ENCODE measurements around the gene KLRF1. TPM values are rescaled to one million over a fixed set of nuclear protein-coding genes. Genes with fewer than 3 reads are reported as not detected.
A peak's percentile ranks its signal among the peaks of the same experiment; 100 is the strongest.

The KLRF1 gene
- total RNA-seq, 4 donors from 2014 or later = 0.27 TPM; not detected in 3

DNA sequence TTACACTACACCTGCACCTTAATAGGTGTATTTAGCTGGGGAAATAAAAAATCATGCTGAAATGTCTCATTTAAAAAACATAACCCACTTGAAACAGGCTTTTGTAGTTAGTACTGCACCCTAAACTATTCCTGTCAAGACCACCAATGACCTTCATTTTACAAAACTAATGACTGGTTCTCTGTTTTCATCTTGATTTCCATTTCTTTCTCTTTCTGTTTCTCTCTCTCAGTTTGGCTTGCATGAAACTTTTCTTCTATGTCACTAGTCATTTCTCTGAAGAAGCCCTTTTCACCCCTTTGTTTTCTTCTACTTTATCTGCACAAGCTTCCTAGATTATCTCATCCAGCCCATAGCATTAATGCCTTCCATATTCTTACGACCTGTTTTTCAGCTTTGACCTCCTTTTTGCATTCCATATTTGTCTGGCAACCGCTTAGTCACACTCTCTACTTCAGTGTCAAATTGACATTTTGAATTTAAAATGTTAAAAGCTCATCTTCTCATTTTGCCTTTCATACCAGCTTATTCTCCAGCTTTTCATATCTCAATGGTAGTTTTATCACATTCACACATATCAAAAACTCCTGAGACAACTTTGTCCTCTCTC lies 32.7 kb upstream of the KLRF1 start:
- TF ChIP-seq POLR2A (IDR thresholded peaks at IDR 0.05) = no peak
- intact Hi-C loops (cut with DNase I; ENCODE audit: low total_unique reads) = loop anchor here (5.0 kb wide), 1 partner anchor 42 kb away; no protein-coding TSS in a partner anchor
- H3K4me3 ChIP-seq (ENCODE audit: low read depth, poor library complexity, severe bottlenecking) = no peak overlapping the region
- no peak for DNase-seq (ENCODE audit: low spot score in 2 of 2)
- 60 to 69% methylated on average over 2 of the region's 2 CpGs for WGBS, 2 donors

DNA sequence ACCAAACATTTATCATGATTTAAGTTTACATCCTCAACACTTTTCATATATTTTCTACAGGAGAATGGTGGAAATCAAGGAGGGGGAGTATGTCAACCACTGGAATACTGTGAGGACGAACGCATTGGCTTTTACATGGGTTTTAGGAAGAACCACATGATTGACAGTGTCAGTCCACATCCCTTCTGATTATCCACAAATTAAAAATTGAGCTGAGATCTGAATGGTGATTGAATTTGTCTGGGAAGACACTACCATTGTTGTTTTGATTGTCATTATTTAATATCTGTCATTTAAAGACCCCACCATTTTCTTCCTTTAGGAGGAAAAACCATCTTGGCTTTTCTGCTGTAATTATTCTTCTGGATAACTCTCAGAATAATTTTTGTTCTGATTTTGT lies 31.3 kb upstream of the KLRF1 start:
- intact Hi-C loops (cut with DNase I; ENCODE audit: low total_unique reads) = no loop called here
- no peak for TF ChIP-seq CTCF (IDR thresholded peaks at IDR 0.05)
- no peak for TF ChIP-seq POLR2A (IDR thresholded peaks at IDR 0.05)
- WGBS, 2 donors = 86 to 92% methylated on average over 2 of the region's 2 CpGs
- no peak overlapping the region for H3K4me3 ChIP-seq (ENCODE audit: low read depth, poor library complexity, severe bottlenecking)
- DNase-seq (ENCODE audit: low spot score in 2 of 2) = no peak

DNA sequence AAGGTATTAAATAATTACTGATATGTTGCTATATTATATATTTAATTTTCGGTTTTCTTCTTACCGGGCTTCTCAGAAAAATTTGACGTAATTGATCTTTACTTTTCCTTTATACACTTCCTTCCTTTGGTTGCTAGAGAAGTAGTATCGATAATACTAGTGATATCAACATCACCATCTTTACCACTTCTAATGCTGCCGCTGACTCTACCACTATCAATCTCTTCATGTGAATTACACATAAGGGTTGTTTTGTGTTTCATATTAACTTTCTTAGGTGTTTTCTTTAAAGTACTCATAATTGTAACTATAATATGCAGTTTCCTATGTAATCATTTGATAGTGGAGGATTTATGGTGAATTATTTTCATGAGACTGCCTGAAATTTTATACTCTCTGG lies 30.9 kb upstream of the KLRF1 start:
- TF ChIP-seq CTCF (IDR thresholded peaks at IDR 0.05) (no peak), POLR2A (IDR thresholded peaks at IDR 0.05) (no peak)
- intact Hi-C loops (cut with DNase I; ENCODE audit: low total_unique reads) = no loop called here
- WGBS, 2 donors = 89 to 92% methylated on average over 5 of the region's 5 CpGs

DNA sequence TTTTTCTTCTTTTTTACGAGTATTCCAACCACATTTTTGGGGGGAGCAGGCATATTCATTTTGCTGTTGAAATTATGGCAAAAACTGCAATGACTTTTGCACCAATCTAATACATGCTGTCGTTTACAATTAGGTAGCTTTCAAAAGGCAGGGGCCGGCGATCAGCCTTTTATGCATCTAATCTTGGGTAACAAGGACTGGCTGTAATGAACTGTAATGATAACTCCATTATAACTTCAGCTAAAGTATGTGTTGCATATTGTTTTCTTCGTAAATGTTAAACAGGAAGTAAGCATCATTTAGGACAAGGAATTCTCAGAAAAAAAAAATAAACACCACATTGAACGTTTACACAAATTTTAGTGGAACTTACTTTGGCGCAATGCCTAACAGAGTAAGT lies 30.3 kb upstream of the KLRF1 start:
- WGBS, 2 donors = 53 to 63% methylated on average over 7 of the region's 7 CpGs
- no peak overlapping the region for H3K4me3 ChIP-seq (ENCODE audit: low read depth, poor library complexity, severe bottlenecking)
- DNase-seq (ENCODE audit: low spot score in 2 of 2) = no peak
- intact Hi-C loops (cut with DNase I; ENCODE audit: low total_unique reads) = no loop called here
- TF ChIP-seq CTCF (IDR thresholded peaks at IDR 0.05) = no peak

More for the DNA sequence above, 30.9 kb upstream of the KLRF1 start:
- no peak for DNase-seq (ENCODE audit: low spot score in 2 of 2)
- H3K4me3 ChIP-seq (ENCODE audit: low read depth, poor library complexity, severe bottlenecking) = no peak overlapping the region

DNA sequence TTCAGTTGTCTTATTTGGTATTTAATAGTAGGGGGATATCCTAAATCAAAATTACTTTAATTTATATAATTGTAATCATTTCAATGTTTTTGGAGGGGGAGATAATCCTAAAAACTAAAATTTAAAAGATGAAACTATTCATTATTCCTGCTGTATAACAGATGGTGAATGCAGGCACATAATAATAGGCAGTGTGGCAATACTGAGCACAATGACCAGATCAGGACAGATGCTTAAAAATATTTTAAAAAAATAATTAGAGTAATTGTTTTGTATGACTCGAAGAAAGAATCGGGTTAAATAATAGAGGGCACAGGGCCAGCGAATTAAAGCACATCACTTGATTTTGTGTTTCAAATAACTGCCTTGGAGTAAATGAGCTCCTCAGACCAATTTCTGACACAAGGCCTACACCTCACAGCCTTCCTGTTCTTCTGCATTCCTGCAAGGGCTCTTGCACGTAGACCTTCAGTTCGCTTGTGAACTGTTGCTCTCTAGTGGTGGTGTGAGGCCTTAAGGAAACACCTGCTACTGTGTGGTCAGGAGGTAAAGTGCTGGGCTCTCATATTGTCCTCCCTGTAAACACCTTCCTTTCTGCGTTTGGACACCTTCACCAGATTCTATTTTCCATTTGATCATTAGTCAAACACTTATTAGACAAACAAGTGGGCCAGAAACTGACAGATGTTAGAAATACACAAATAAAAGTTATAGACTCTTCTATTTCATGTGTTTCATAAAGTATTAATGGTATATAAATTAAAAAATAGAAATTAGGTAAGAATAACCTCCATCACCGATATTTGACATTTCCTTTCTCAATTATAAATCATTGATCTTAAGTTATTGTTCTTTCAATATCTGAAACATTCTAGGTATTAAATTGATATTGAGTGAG lies 29.3 kb upstream of the KLRF1 start:
- no peak overlapping the region for H3K4me3 ChIP-seq (ENCODE audit: low read depth, poor library complexity, severe bottlenecking)
- peak in 1 of 2 donors; percentile 32 for DNase-seq (ENCODE audit: low spot score in 2 of 2)
- TF ChIP-seq POLR2A (IDR thresholded peaks at IDR 0.05) = no peak
- no peak for TF ChIP-seq CTCF (IDR thresholded peaks at IDR 0.05)
- intact Hi-C loops (cut with DNase I; ENCODE audit: low total_unique reads) = no loop called here
- WGBS, 2 donors = 54 to 66% methylated on average over 7 of the region's 7 CpGs

DNA sequence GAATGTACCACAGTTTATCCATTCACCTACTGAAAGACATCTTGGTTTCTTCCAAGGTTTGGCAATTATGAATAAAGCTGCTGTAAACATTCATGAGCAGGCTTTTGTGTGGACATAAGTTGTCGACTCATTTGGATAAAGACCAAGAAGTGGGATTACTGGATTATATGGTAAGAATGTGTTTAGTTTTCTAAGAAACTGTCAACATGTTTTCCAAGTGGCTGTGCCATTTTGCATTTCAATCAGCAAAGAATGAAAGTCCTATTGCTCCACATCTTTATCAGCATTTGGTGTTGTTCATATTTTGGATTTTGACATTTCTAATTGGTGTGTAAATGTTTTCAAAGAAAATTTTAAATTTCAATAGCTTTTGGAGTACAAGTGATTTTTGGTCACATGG lies 27.3 kb upstream of the KLRF1 start:
- WGBS, 2 donors = 39 to 56% methylated on average over 1 of the region's 1 CpG
- DNase-seq (ENCODE audit: low spot score in 2 of 2) = no peak
- no peak overlapping the region for H3K4me3 ChIP-seq (ENCODE audit: low read depth, poor library complexity, severe bottlenecking)
- intact Hi-C loops (cut with DNase I; ENCODE audit: low total_unique reads) = no loop called here
- TF ChIP-seq POLR2A (IDR thresholded peaks at IDR 0.05) (no peak), CTCF (IDR thresholded peaks at IDR 0.05) (no peak)

Measured in lower leg skin (tissue), 4 donors.